NCI-H748 (cell line): Measurements from ENCODE around the gene ACTL9.
"Not testable (repeated sequence)": the region's sequence is repeated elsewhere in the genome, so short reads cannot be mapped to it uniquely, and the experiment has no call there.

Experiments used
- DNase-seq: peaks from one replicate; lab custom pipeline; 2025; ENCODE audit not compliant: unreplicated experiment; lab: John Stamatoyannopoulos, UW

Gene ACTL9

GRCh38 chr19:8698433-8699063, at the start of gene ACTL9:
Gene ACTL9 (minus strand): TSS chr19:8698795. CDS start chr19:8698701, 94 bp downstream.
- DNase-seq: no peak

GRCh38 chr19:8739291-8740065, 40.9 kb upstream of the ACTL9 start:
- DNase-seq: not testable (repeated sequence)

GRCh38 chr19:8738377-8738776, 39.8 kb upstream of the ACTL9 start:
- DNase-seq: no peak

- DNase-seq: no peak
Observed at GRCh38 chr19:8731428-8732169, 33.0 kb upstream of the ACTL9 start.

- no peak for DNase-seq
Observed at GRCh38 chr19:8724276-8724675, 25.7 kb upstream of the ACTL9 start.

- no peak for DNase-seq
Observed at GRCh38 chr19:8722032-8722431, 23.4 kb upstream of the ACTL9 start.

GRCh38 chr19:8721334-8721733, 22.7 kb upstream of the ACTL9 start, which contains the start of gene OR2Z1:
Gene OR2Z1 (plus strand): TSS chr19:8721634. CDS start chr19:8731029, 9,395 bp downstream.
- DNase-seq: no peak

GRCh38 chr19:8710337-8710736, 11.7 kb upstream of the ACTL9 start:
- not testable (repeated sequence) for DNase-seq

- DNase-seq: no peak
Observed at GRCh38 chr19:8705742-8706141, 7.1 kb upstream of the ACTL9 start.

- not testable (repeated sequence) for DNase-seq
Observed at GRCh38 chr19:8705304-8705703, 6.7 kb upstream of the ACTL9 start.

GRCh38 chr19:8703223-8703622, 4.6 kb upstream of the ACTL9 start:
- no peak for DNase-seq

- DNase-seq: no peak
Observed at GRCh38 chr19:8702350-8702749, 3.8 kb upstream of the ACTL9 start.

GRCh38 chr19:8700956-8701355, 2.4 kb upstream of the ACTL9 start:
- no peak for DNase-seq

- DNase-seq: no peak
Observed at GRCh38 chr19:8699908-8700307, 1.3 kb upstream of the ACTL9 start.

GRCh38 chr19:8697671-8698432, 743 bp downstream of the ACTL9 start:
- DNase-seq: no peak

- DNase-seq: no peak
Observed at GRCh38 chr19:8696993-8697392, 1.6 kb downstream of the ACTL9 start.

- DNase-seq: no peak
Observed at GRCh38 chr19:8695911-8696310, 2.7 kb downstream of the ACTL9 start.

- DNase-seq: no peak
Observed at GRCh38 chr19:8695501-8695900, 3.1 kb downstream of the ACTL9 start.

GRCh38 chr19:8690753-8691539, 7.6 kb downstream of the ACTL9 start:
- DNase-seq: no peak

- DNase-seq: no peak
Observed at GRCh38 chr19:8688930-8689329, 9.7 kb downstream of the ACTL9 start.
